ENCODE results near the gene IDUA. TPM values are rescaled to one million over a fixed set of nuclear protein-coding genes. Genes with fewer than 3 reads are reported as not detected.
"Not testable (repeated sequence)": the region's sequence is repeated elsewhere in the genome, so short reads cannot be mapped to it uniquely, and the experiment has no call there.

The IDUA gene
- total RNA-seq, 1 donor from 2014 or later, result 2.6 TPM

- Histone ChIP-seq H3K27me3 (ENCODE audit: control insufficient read depth, insufficient read depth, low read length) (no peaks in the 10 kb centered on the region), H3K4me3 (ENCODE audit: low read depth, low read length) (peak within 1 kb of the TSS; percentile 77), H3K36me3 (ENCODE audit: control insufficient read depth, insufficient read depth, low read length) (peaks cover 3% of the 10 kb centered on the region)
- DNase-seq (ENCODE audit: low read depth), result no peak
- no peak for FAIRE-seq
- TF ChIP-seq CTCF (IDR thresholded peaks at IDR 0.05; ENCODE audit: insufficient read depth, low read length, severe bottlenecking), result no peak
Observed at GRCh38 chr4:973431-974397, 13.1 kb upstream of the IDUA start, which contains the start of gene DGKQ. Gene DGKQ, minus strand, starts transcription at chr4:973569. Its CDS starts 87 bp downstream, at chr4:973482.

GRCh38 chr4:974668-975067, 12.2 kb upstream of the IDUA start:
- H3K27me3 ChIP-seq (ENCODE audit: control insufficient read depth, insufficient read depth, low read length), result no peaks in the 10 kb centered on the region
- no peak for TF ChIP-seq CTCF (IDR thresholded peaks at IDR 0.05; ENCODE audit: insufficient read depth, low read length, severe bottlenecking)
- no peak overlapping the region for H3K4me3 ChIP-seq (ENCODE audit: low read depth, low read length)
- FAIRE-seq (no peak), DNase-seq (ENCODE audit: low read depth) (no peak)
- peaks cover 3% of the 10 kb centered on the region for H3K36me3 ChIP-seq (ENCODE audit: control insufficient read depth, insufficient read depth, low read length)

- H3K36me3 ChIP-seq (ENCODE audit: control insufficient read depth, insufficient read depth, low read length); H3K4me3 ChIP-seq (ENCODE audit: low read depth, low read length); DNase-seq (ENCODE audit: low read depth); FAIRE-seq; H3K27me3 ChIP-seq (ENCODE audit: control insufficient read depth, insufficient read depth, low read length): not testable (repeated sequence)
Observed at GRCh38 chr4:976016-976415, 10.8 kb upstream of the IDUA start.

DNA sequence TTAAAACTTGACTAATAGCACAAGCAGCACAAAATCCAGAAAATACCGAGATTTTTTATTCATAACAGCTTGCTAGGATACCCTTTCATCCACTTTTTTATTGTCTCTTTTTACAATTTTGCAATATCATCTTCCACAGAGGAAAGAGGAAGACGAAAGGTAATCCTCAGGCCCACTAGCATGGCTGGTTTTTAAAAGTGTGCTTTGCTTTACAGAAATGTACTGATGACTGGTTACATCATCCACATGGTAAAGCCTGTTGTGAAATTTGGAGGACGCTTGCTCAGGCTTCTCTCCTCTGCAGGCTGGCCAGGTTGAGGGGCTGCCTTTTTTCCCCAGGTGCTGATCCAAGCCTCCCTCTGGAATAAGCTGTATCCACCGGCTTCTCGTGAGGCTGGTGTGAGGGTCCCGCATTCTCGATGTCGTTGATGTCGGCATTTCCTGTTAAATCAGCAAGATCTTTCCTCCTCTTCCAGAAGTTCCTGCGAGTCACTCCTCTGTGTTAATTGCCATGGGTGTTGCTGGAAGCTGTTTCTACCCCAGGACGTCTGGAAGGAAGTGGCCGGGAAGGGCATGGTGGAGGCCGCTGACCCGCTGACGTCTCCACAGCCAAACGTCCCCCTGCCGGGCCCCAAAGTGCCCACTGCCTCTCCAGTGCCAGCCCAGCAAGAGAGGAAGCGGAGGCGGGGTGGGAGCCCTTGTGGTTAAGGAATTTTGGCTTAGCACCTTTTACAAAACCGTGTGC, 7.7 kb upstream of the IDUA start:
- no peak for TF ChIP-seq CTCF (IDR thresholded peaks at IDR 0.05; ENCODE audit: insufficient read depth, low read length, severe bottlenecking)
- Histone ChIP-seq H3K4me3 (ENCODE audit: low read depth, low read length) (no peak overlapping the region), H3K36me3 (ENCODE audit: control insufficient read depth, insufficient read depth, low read length) (no peaks in the 10 kb centered on the region), H3K27me3 (ENCODE audit: control insufficient read depth, insufficient read depth, low read length) (no peaks in the 10 kb centered on the region)
- DNase-seq (ENCODE audit: low read depth) (peak; percentile 61), FAIRE-seq (peak; percentile 28)

GRCh38 chr4:982291-982690, 4.6 kb upstream of the IDUA start:
- DNase-seq (ENCODE audit: low read depth) (no peak), FAIRE-seq (no peak)
- no peaks in the 10 kb centered on the region for H3K36me3 ChIP-seq (ENCODE audit: control insufficient read depth, insufficient read depth, low read length)
- no peaks in the 10 kb centered on the region for H3K27me3 ChIP-seq (ENCODE audit: control insufficient read depth, insufficient read depth, low read length)
- no peak overlapping the region for H3K4me3 ChIP-seq (ENCODE audit: low read depth, low read length)
- no peak for TF ChIP-seq CTCF (IDR thresholded peaks at IDR 0.05; ENCODE audit: insufficient read depth, low read length, severe bottlenecking)

DNA sequence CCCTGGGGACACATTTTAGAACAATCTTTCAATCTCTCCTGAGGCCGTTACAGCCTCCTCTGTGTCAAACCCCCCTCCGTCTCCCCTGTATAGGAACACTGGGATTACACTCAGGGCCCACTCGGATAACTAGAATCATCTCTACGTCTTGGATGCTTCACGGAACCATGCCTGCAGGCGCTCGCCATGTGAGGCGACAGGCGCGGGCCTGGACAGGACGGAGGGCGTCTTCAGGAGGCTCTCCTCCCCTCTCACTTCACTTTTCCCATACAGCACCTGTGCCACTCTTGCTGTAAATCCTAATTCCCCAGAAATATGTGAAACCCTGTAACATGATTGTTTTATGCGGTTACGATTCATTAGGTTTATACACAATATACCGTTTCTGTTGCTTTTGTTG, 4.0 kb upstream of the IDUA start:
- DNase-seq (ENCODE audit: low read depth) (no peak), FAIRE-seq (no peak)
- no peak overlapping the region for H3K4me3 ChIP-seq (ENCODE audit: low read depth, low read length)
- no peak for TF ChIP-seq CTCF (IDR thresholded peaks at IDR 0.05; ENCODE audit: insufficient read depth, low read length, severe bottlenecking)
- no peaks in the 10 kb centered on the region for H3K36me3 ChIP-seq (ENCODE audit: control insufficient read depth, insufficient read depth, low read length)
- H3K27me3 ChIP-seq (ENCODE audit: control insufficient read depth, insufficient read depth, low read length), result no peaks in the 10 kb centered on the region

Data from bronchial epithelial cell (primary cell).